GM19238 (cell line): ENCODE results near the gene SLC39A7.

Source experiments
- DNase-seq: peaks from one replicate; pipeline ENCODE4 v3.0.0; 2011; ENCODE audit warnings: low spot score; ENCODE audit not compliant: insufficient read length

The SLC39A7 gene

GRCh38 chr6:33169291-33170175, 31.1 kb upstream of the SLC39A7 start:
- DNase-seq: no peak

GRCh38 chr6:33170176-33171015, 30.3 kb upstream of the SLC39A7 start:
- DNase-seq: no peak

- no peak for DNase-seq
Measured at GRCh38 chr6:33171016-33171879, 29.4 kb upstream of the SLC39A7 start.

- DNase-seq: no peak
Measured at GRCh38 chr6:33171880-33172687, 28.6 kb upstream of the SLC39A7 start.

GRCh38 chr6:33172688-33173534, 27.8 kb upstream of the SLC39A7 start:
- peak; percentile 49 for DNase-seq

- DNase-seq: no peak
Measured at GRCh38 chr6:33173535-33174180, 27.0 kb upstream of the SLC39A7 start.

- DNase-seq: no peak
Measured at GRCh38 chr6:33174784-33175183, 25.9 kb upstream of the SLC39A7 start.

GRCh38 chr6:33175436-33176069, 25.1 kb upstream of the SLC39A7 start:
- DNase-seq: no peak

GRCh38 chr6:33176906-33177305, 23.8 kb upstream of the SLC39A7 start:
- no peak for DNase-seq

- DNase-seq: no peak
Measured at GRCh38 chr6:33177552-33178446, 22.9 kb upstream of the SLC39A7 start.

- DNase-seq: no peak
Measured at GRCh38 chr6:33178755-33179475, 21.8 kb upstream of the SLC39A7 start.

- no peak for DNase-seq
Measured at GRCh38 chr6:33181141-33181540, 19.5 kb upstream of the SLC39A7 start.

GRCh38 chr6:33183071-33183683, 17.5 kb upstream of the SLC39A7 start:
- no peak for DNase-seq

GRCh38 chr6:33185190-33185589, 15.5 kb upstream of the SLC39A7 start:
- DNase-seq: no peak

- DNase-seq: no peak
Measured at GRCh38 chr6:33185654-33186187, 14.9 kb upstream of the SLC39A7 start.

GRCh38 chr6:33187809-33188208, 12.9 kb upstream of the SLC39A7 start:
- no peak for DNase-seq
